ENCODE data around the gene COLGALT1.
A peak's percentile ranks its signal among the peaks of the same experiment; 100 is the strongest.
"Not testable (repeated sequence)": the region's sequence is repeated elsewhere in the genome, so short reads cannot be mapped to it uniquely, and the experiment has no call there.

The COLGALT1 gene

GRCh38 chr19:17534767-17535166, 20.7 kb upstream of the COLGALT1 start:
- DNase-seq = no peak

GRCh38 chr19:17536955-17537354, 18.5 kb upstream of the COLGALT1 start:
- DNase-seq = no peak

GRCh38 chr19:17538684-17539237, 16.7 kb upstream of the COLGALT1 start:
- DNase-seq = no peak

- peak; percentile 91 for DNase-seq
Measured at GRCh38 chr19:17539238-17540117, 16.0 kb upstream of the COLGALT1 start.

- no peak for DNase-seq
Measured at GRCh38 chr19:17540174-17540573, 15.3 kb upstream of the COLGALT1 start.

- no peak for DNase-seq
Measured at GRCh38 chr19:17541184-17541759, 14.2 kb upstream of the COLGALT1 start.

GRCh38 chr19:17542042-17542441, 13.4 kb upstream of the COLGALT1 start:
- DNase-seq = no peak

- DNase-seq = no peak
Measured at GRCh38 chr19:17542793-17543582, 12.5 kb upstream of the COLGALT1 start.

GRCh38 chr19:17543986-17544385, 11.5 kb upstream of the COLGALT1 start:
- no peak for DNase-seq

- DNase-seq = no peak
Measured at GRCh38 chr19:17544418-17544817, 11.0 kb upstream of the COLGALT1 start.

- no peak for DNase-seq
Measured at GRCh38 chr19:17548145-17548544, 7.3 kb upstream of the COLGALT1 start.

- no peak for DNase-seq
Measured at GRCh38 chr19:17549085-17549740, 6.2 kb upstream of the COLGALT1 start.

- DNase-seq = no peak
Measured at GRCh38 chr19:17550076-17550667, 5.3 kb upstream of the COLGALT1 start.

- DNase-seq = not testable (repeated sequence)
Measured at GRCh38 chr19:17552735-17553134, 2.7 kb upstream of the COLGALT1 start.

- DNase-seq = no peak
Measured at GRCh38 chr19:17553256-17553655, 2.2 kb upstream of the COLGALT1 start.

- DNase-seq = no peak
Measured at GRCh38 chr19:17554968-17555479, 425 bp upstream of the COLGALT1 start.

- no peak for DNase-seq
Measured at GRCh38 chr19:17555929-17556813, 722 bp downstream of the COLGALT1 start.

GRCh38 chr19:17556995-17557394, 1.5 kb downstream of the COLGALT1 start:
- DNase-seq = no peak

GRCh38 chr19:17557466-17557865, 2.0 kb downstream of the COLGALT1 start:
- DNase-seq = no peak

GRCh38 chr19:17560205-17560595, 4.8 kb downstream of the COLGALT1 start:
- no peak for DNase-seq

- DNase-seq = no peak
Measured at GRCh38 chr19:17562097-17562496, 6.6 kb downstream of the COLGALT1 start.

Data from NCI-H510A (cell line).